GM06990 (cell line): ENCODE measurements around the gene CCDC7.
"Not testable (repeated sequence)": the region's sequence is repeated elsewhere in the genome, so short reads cannot be mapped to it uniquely, and the experiment has no call there.

Source experiments
- DNase-seq: peaks from one replicate; pipeline ENCODE4 v3.0.0-alpha.2; 2011; ENCODE audit not compliant: insufficient read length; ENCODE audit errors: extremely low read depth
- H3K27me3 ChIP-seq: replicated peaks from 2 replicates; pipeline ENCODE4 v1.6.0; 2011; ENCODE audit warnings: low read length; ENCODE audit not compliant: control insufficient read depth, insufficient read depth
- H3K36me3 ChIP-seq: 2 replicates; pipeline ENCODE4 v1.5.1; 2011; ENCODE audit warnings: low read length; ENCODE audit not compliant: control insufficient read depth, insufficient read depth
- H3K4me3 ChIP-seq: replicated peaks from 2 replicates; pipeline ENCODE4 v1.5.1; 2011; ENCODE audit warnings: low read depth, mild to moderate bottlenecking, control low read depth, low read length
- TF ChIP-seq, protein P1 (sequence below): IDR thresholded peaks from 2 replicates; pipeline ENCODE4 v1.5.1; 2011; ENCODE audit warnings: low read length, control low read depth, mild to moderate bottlenecking, inconsistent platforms; ENCODE audit not compliant: insufficient read depth, poor library complexity, severe bottlenecking

The CCDC7 gene

DNA sequence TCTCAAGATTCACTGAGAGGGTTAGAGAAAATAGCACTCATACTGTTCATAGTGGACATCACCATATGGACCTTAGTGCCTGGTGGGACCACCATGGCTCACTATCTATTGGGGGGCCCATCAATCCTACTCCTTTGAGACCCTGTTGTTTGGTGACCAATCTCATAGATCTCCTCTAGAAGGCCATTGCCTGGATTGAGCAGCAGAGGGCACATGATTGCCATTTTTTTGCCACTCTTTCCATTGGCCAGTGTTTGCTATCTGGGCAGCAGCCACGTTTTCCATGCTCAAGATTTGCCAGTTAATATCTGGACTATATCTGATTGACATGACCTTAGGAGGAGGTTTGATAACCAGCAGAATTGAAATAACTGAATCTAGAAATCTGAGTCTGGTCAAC is 267.6 kb downstream of the CCDC7 start:
- Histone ChIP-seq H3K27me3 (no peaks in the 10 kb centered on the region), H3K36me3 (no peaks in the 10 kb centered on the region), H3K4me3 (no peak overlapping the region)
- TF ChIP-seq, protein P1, sequence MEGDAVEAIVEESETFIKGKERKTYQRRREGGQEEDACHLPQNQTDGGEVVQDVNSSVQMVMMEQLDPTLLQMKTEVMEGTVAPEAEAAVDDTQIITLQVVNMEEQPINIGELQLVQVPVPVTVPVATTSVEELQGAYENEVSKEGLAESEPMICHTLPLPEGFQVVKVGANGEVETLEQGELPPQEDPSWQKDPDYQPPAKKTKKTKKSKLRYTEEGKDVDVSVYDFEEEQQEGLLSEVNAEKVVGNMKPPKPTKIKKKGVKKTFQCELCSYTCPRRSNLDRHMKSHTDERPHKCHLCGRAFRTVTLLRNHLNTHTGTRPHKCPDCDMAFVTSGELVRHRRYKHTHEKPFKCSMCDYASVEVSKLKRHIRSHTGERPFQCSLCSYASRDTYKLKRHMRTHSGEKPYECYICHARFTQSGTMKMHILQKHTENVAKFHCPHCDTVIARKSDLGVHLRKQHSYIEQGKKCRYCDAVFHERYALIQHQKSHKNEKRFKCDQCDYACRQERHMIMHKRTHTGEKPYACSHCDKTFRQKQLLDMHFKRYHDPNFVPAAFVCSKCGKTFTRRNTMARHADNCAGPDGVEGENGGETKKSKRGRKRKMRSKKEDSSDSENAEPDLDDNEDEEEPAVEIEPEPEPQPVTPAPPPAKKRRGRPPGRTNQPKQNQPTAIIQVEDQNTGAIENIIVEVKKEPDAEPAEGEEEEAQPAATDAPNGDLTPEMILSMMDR: peak; percentile 3
- DNase-seq: no peak

DNA sequence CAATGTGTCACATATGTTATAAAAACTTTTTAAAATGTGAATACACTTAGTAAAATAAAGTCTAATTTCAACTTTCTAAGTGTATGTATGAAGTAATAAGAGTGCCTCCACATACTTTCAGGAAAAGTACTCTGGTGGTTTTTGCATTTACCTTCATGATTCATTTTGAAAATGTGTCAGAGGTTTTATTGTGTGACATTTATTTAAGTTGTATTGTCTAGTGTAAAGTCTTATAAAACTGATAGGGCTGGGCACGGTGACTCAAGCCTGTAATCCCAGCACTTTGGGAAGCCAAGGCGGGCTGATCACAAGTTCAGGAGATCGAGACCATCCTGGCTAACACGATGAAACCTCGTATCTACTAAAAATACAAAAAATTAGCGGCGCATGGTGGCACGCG is 285.6 kb downstream of the CCDC7 start:
- TF ChIP-seq, protein P1: no peak
- Histone ChIP-seq H3K27me3 (no peaks in the 10 kb centered on the region), H3K36me3 (no peaks in the 10 kb centered on the region), H3K4me3 (no peak overlapping the region)
- no peak for DNase-seq

DNA sequence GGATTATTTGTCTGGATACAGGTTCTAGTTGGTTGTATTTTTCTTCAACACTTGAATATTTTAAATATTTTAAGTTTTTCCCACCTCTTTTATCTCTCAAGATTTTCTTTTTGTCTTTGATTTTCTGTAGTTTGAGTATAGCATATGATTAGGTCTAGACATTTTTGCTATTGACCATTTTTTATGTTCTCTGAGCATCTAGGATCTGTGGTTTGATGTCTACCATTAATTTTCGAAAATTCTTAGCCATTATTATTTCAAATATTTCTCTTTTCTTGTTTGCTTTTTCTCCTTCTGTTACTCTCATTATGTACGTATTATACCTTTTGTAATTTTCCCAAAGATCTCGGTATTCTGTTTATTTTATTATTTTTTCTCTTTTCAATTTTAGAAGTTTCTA is 293.0 kb downstream of the CCDC7 start:
- Histone ChIP-seq H3K4me3 (no peak overlapping the region), H3K27me3 (no peaks in the 10 kb centered on the region), H3K36me3 (no peaks in the 10 kb centered on the region)
- TF ChIP-seq, protein P1: no peak
- no peak for DNase-seq

DNA sequence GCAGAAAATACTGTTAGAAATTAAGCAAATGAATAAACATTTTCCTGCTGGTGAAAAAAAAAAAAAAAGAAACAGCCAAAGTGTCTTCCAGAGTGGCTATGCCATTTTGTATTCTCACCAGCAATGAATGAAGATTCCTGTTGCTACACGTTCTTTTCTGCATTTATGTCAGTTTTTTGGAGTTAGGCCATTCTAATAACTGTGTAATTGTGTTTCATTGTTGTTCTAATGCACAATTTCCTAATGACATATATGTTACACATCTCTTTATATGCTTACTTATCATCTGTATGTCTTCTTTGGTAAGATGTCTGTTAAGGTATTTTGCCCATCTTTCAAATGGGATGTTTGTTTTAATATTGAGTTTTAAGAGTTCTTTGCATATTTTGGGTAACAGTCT is 298.4 kb downstream of the CCDC7 start:
- no peaks in the 10 kb centered on the region for H3K36me3 ChIP-seq
- TF ChIP-seq, protein P1: no peak
- DNase-seq: no peak
- H3K4me3 ChIP-seq: no peak overlapping the region
- no peaks in the 10 kb centered on the region for H3K27me3 ChIP-seq

DNA sequence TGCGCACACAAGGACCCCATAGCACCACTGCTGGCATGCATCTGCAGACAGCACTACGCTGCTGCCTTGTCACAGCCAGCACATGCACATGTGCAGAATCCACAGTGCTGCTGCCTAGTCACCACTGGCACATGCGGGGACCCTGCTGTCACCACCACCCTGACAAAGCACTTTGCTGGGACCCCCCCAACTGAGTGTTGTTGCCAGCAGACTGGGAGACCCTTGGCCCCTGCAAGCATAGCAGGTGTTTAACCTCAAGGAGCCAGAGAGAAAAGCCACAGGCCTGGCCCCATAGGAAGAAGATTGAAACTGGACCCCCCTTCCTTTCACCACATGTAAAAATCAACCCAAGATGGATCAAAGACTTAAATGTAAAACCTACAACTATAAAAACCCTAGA is 300.9 kb downstream of the CCDC7 start:
- TF ChIP-seq, protein P1: no peak
- Histone ChIP-seq H3K36me3 (no peaks in the 10 kb centered on the region), H3K4me3 (no peak overlapping the region), H3K27me3 (no peaks in the 10 kb centered on the region)
- no peak for DNase-seq

DNA sequence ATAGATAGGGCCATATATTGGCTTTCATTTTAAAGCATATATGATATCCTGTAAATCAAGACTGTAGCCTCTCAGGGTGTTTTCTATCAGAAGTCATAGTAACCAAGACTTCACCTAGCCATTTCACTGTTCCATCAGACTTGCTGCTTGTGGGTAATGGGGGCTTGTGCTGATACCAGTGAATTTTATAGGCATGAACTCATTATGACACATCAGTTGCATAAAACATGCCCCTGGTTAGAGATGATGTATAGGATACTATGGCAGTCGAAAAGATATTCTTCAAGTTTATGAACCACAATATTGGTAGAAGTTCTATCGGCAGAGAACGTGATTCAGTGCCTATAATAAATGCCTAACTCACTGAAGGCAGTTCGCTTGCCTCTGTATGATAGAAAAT is 305.6 kb downstream of the CCDC7 start:
- no peak for DNase-seq
- H3K36me3 ChIP-seq: no peaks in the 10 kb centered on the region
- TF ChIP-seq, protein P1: no peak
- H3K4me3 ChIP-seq: no peak overlapping the region
- no peaks in the 10 kb centered on the region for H3K27me3 ChIP-seq

DNA sequence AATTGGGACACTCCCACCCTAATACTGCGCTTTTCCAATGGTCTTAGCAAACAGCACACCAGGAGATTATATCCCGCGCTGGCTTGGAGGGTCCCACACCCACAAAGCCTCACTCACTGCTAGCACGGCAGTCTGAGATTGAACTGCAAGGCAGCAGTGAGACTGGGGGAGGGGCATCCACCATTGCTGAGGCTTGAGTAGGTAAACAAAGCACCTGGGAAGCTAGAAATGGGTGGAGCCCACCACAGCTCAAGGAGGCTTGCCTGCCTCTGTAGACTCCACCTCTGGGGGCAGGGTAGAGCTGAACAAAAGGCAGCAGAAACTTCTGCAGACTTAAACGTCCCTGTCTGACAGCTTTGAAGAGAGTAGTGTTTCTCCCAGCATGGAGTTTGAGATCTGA is 309.0 kb downstream of the CCDC7 start:
- not testable (repeated sequence) for DNase-seq, H3K4me3 ChIP-seq, H3K36me3 ChIP-seq, H3K27me3 ChIP-seq
